ENCODE data around the gene COL5A3. TPM values are rescaled to one million over a fixed set of nuclear protein-coding genes. Genes with fewer than 3 reads are reported as not detected.

Gene COL5A3
- total RNA-seq, 4 donors from 2014 or later = 41.3 to 102 (median 56.3) TPM

GRCh38 chr19:9941231-9941630, 69.1 kb downstream of the COL5A3 start:
- no peak for DNase-seq (ENCODE audit: low spot score in 2 of 2)
- H3K4me3 ChIP-seq = no peak overlapping the region
- H3K27me3 ChIP-seq = peaks cover 0 to 7% of the 10 kb centered on the region in 2 donors
- H3K9me3 ChIP-seq = peaks cover 0 to 16% (median 0%) of the 10 kb centered on the region in 4 donors
- no peaks in the 10 kb centered on the region for H3K36me3 ChIP-seq
- WGBS, 2 donors = 64 to 100% methylated on average over 1 of the region's 1 CpG
- no peak overlapping the region for H3K27ac ChIP-seq
- TF ChIP-seq EP300 (IDR thresholded peaks at IDR 0.05) (no peak), POLR2A (IDR thresholded peaks at IDR 0.05) (no peak)
- peaks cover 0 to 31% (median 8%) of the 10 kb centered on the region in 4 donors for H3K4me1 ChIP-seq

- Histone ChIP-seq H3K4me3 (no peak overlapping the region), H3K4me1 (peaks cover 0 to 31% (median 10%) of the 10 kb centered on the region in 4 donors), H3K9me3 (peaks cover 0 to 16% (median 0%) of the 10 kb centered on the region in 4 donors), H3K36me3 (no peaks in the 10 kb centered on the region), H3K27ac (no peak overlapping the region), H3K27me3 (peaks cover 0 to 10% of the 10 kb centered on the region in 2 donors)
- DNase-seq (ENCODE audit: low spot score in 2 of 2) = no peak
- 72 to 78% methylated on average over 2 of the region's 2 CpGs for WGBS, 2 donors
- TF ChIP-seq CTCF (IDR thresholded peaks at IDR 0.05) (no peak), POLR2A (IDR thresholded peaks at IDR 0.05) (no peak), EP300 (IDR thresholded peaks at IDR 0.05) (no peak)
Observed at GRCh38 chr19:9940778-9941177, 69.5 kb downstream of the COL5A3 start.

- DNase-seq (ENCODE audit: low spot score in 2 of 2) = no peak
- H3K9me3 ChIP-seq = peaks cover 0 to 16% (median 0%) of the 10 kb centered on the region in 4 donors
- peaks cover 0 to 31% (median 14%) of the 10 kb centered on the region in 4 donors for H3K4me1 ChIP-seq
- peaks cover 0 to 22% of the 10 kb centered on the region in 2 donors for H3K27me3 ChIP-seq
- H3K27ac ChIP-seq = no peak overlapping the region
- WGBS, 2 donors = 46 to 60% methylated on average over 3 of the region's 3 CpGs
- H3K4me3 ChIP-seq = no peak overlapping the region
- TF ChIP-seq POLR2A (IDR thresholded peaks at IDR 0.05) (no peak), CTCF (IDR thresholded peaks at IDR 0.05) (no peak), EP300 (IDR thresholded peaks at IDR 0.05) (no peak)
- no peaks in the 10 kb centered on the region for H3K36me3 ChIP-seq
Observed at GRCh38 chr19:9939301-9939913, 70.9 kb downstream of the COL5A3 start.

- Histone ChIP-seq H3K27me3 (peaks cover 0 to 42% of the 10 kb centered on the region in 2 donors), H3K36me3 (no peaks in the 10 kb centered on the region), H3K9me3 (peaks cover 0 to 10% (median 0%) of the 10 kb centered on the region in 4 donors), H3K27ac (no peak overlapping the region), H3K4me3 (no peak overlapping the region), H3K4me1 (peaks cover 0 to 39% (median 18%) of the 10 kb centered on the region in 4 donors)
- no peak for TF ChIP-seq EP300 (IDR thresholded peaks at IDR 0.05)
- no peak for TF ChIP-seq POLR2A (IDR thresholded peaks at IDR 0.05)
- TF ChIP-seq CTCF (IDR thresholded peaks at IDR 0.05) = no peak
- 13 to 15% methylated on average over 20 of the region's 20 CpGs for WGBS, 2 donors
- no peak for DNase-seq (ENCODE audit: low spot score in 2 of 2)
Observed at GRCh38 chr19:9937001-9937411, 73.3 kb downstream of the COL5A3 start.

GRCh38 chr19:9936326-9937000, 73.8 kb downstream of the COL5A3 start, which contains the start of gene OLFM2:
Gene OLFM2 (minus strand): TSS chr19:9936515. CDS start chr19:9936366, 149 bp downstream.
- DNase-seq (ENCODE audit: low spot score in 2 of 2) = no peak
- no peak within 1 kb of the TSS for H3K27ac ChIP-seq
- peaks cover 0 to 4% (median 0%) of the 10 kb centered on the region in 4 donors for H3K9me3 ChIP-seq
- H3K27me3 ChIP-seq = peaks cover 0 to 42% of the 10 kb centered on the region in 2 donors
- peaks cover 0 to 39% (median 18%) of the 10 kb centered on the region in 4 donors for H3K4me1 ChIP-seq
- 1 to 4% methylated on average over 20 to 23 of the region's 62 CpGs for WGBS, 2 donors
- TF ChIP-seq POLR2A (IDR thresholded peaks at IDR 0.05) (no peak), CTCF (IDR thresholded peaks at IDR 0.05) (no peak)
- H3K36me3 ChIP-seq = no peaks in the 10 kb centered on the region
- H3K4me3 ChIP-seq = peak within 1 kb of the TSS in 3 of 4 donors; percentile 16 to 52 (median 24)
